GM19193 (cell line): ENCODE results near the gene RPLP1.

Source experiments
- POLR2A ChIP-seq: IDR thresholded peaks from 4 replicates; pipeline ENCODE4 v1.6.1; 2011; ENCODE audit not compliant: insufficient read depth, insufficient read length; ENCODE audit errors: extremely low read depth

RPLP1 gene

GRCh38 chr15:69424748-69425413 lies 27.7 kb upstream of the RPLP1 start:
- no peak for TF ChIP-seq POLR2A

- no peak for TF ChIP-seq POLR2A
These were observed 18.8 kb upstream of the RPLP1 start for GRCh38 chr15:69433831-69434230.

- no peak for TF ChIP-seq POLR2A
These were observed 18.4 kb upstream of the RPLP1 start for GRCh38 chr15:69434238-69434637.

GRCh38 chr15:69434679-69435078 lies 17.9 kb upstream of the RPLP1 start:
- TF ChIP-seq POLR2A, result no peak

- TF ChIP-seq POLR2A, result no peak
These were observed 16.6 kb upstream of the RPLP1 start for GRCh38 chr15:69435985-69436384.

- TF ChIP-seq POLR2A, result no peak
These were observed 15.7 kb upstream of the RPLP1 start for GRCh38 chr15:69436951-69437350.

GRCh38 chr15:69439623-69440022 lies 13.0 kb upstream of the RPLP1 start:
- TF ChIP-seq POLR2A, result no peak

- TF ChIP-seq POLR2A, result no peak
These were observed 9.5 kb upstream of the RPLP1 start for GRCh38 chr15:69443032-69443611.

GRCh38 chr15:69444686-69445085 lies 7.9 kb upstream of the RPLP1 start:
- no peak for TF ChIP-seq POLR2A

GRCh38 chr15:69446953-69447352 lies 5.7 kb upstream of the RPLP1 start:
- TF ChIP-seq POLR2A, result no peak

GRCh38 chr15:69450968-69451695 lies 1.5 kb upstream of the RPLP1 start:
- TF ChIP-seq POLR2A, result no peak

GRCh38 chr15:69451951-69452691 lies 497 bp upstream of the RPLP1 start:
- TF ChIP-seq POLR2A, result no peak

- TF ChIP-seq POLR2A, result no peak
These were observed 2.3 kb downstream of the RPLP1 start for GRCh38 chr15:69454953-69455352.

GRCh38 chr15:69456208-69457166 lies 3.9 kb downstream of the RPLP1 start:
- TF ChIP-seq POLR2A, result peak; percentile 51

GRCh38 chr15:69457304-69458280 lies 5.0 kb downstream of the RPLP1 start:
- TF ChIP-seq POLR2A, result peak; percentile 13
